Uterus (tissue), 4 donors: Measurements from ENCODE around the gene IFIH1. TPM values are rescaled to one million over a fixed set of nuclear protein-coding genes. Genes with fewer than 3 reads are reported as not detected.

ENCODE experiments used
- DNase-seq, 2 donors: peaks; one replicate each; pipeline ENCODE4 v3.0.0-alpha.2; 2019 to 2020
- H3K27ac ChIP-seq, 2 donors: fragments of 200-600 bp; sonication (generic); 1 replicate in 1 of 2; 2 replicates in 1 of 2; pipeline ENCODE4 v1.5.1; 2016 to 2018
- H3K27me3 ChIP-seq, 2 donors: fragments of 200-600 bp; sonication (generic); one replicate each; pipeline ENCODE4 v1.5.1; 2018 to 2019; ENCODE audit warnings: control low read depth in 1 of 2
- H3K36me3 ChIP-seq, 2 donors: fragments of 200-600 bp; sonication (generic); one replicate each; pipeline ENCODE4 v1.5.1; 2019; ENCODE audit warnings: control low read depth in 1 of 2
- H3K4me1 ChIP-seq, 2 donors: fragments of 200-600 bp; sonication (generic); one replicate each; pipeline ENCODE4 v1.5.1; 2018 to 2019; ENCODE audit warnings: control low read depth in 1 of 2
- H3K4me3 ChIP-seq, 2 donors: fragments of 200-600 bp; sonication (generic); 1 replicate in 1 of 2; 2 replicates in 1 of 2; pipeline ENCODE4 v1.5.1; 2018 to 2019; ENCODE audit warnings: mild to moderate bottlenecking in 1 of 2
- H3K9me3 ChIP-seq, 2 donors: fragments of 200-600 bp; sonication (generic); one replicate each; pipeline ENCODE4 v1.5.1; 2019; ENCODE audit warnings: control low read depth in 1 of 2
- POLR2A ChIP-seq, 2 donors: fragments of 450-650 bp; IDR thresholded peaks; one replicate each; pipeline ENCODE4 v1.6.1; 2016; ENCODE audit warnings: antibody characterized with exemption in 2 of 2, mild to moderate bottlenecking in 1 of 2, moderate library complexity in 1 of 2
- intact Hi-C: fragments of 100-400 bp; cut with DNase I; formaldehyde crosslinking; loops from one replicate; pipeline ENCODE4 v1.15.1; 2023; ENCODE audit warnings: low total_unique reads
- total RNA-seq, 4 donors: library from RNA; depleted of rRNA in 3 of 4; stranded (reverse); fragments of >200 nt in 3 of 4; gene quantifications; one replicate each; pipeline versions ENCODE4 v1.1.0 to v1.2.4, GENCODE V29; 2014 to 2023
- TF ChIP-seq, protein P1 (sequence below), 4 experiments: fragments of 200-600 bp in 2 of 4; fragments of 450-650 bp in 2 of 4; sonication (generic) in 2 of 4; IDR thresholded peaks; one replicate each; pipeline ENCODE4 v1.5.1; 2016 to 2019; ENCODE audit warnings: antibody characterized with exemption in 4 of 4, mild to moderate bottlenecking in 2 of 4, moderate library complexity in 1 of 4
- donor health status: DM: yes; HTN: yes; CAD: no.

Gene IFIH1
- total RNA-seq, 4 donors from 2014 or later: 5.6 to 31.4 (median 10.4) TPM

- TF ChIP-seq POLR2A (IDR thresholded peaks at IDR 0.05): no peak
- TF ChIP-seq, protein P1, sequence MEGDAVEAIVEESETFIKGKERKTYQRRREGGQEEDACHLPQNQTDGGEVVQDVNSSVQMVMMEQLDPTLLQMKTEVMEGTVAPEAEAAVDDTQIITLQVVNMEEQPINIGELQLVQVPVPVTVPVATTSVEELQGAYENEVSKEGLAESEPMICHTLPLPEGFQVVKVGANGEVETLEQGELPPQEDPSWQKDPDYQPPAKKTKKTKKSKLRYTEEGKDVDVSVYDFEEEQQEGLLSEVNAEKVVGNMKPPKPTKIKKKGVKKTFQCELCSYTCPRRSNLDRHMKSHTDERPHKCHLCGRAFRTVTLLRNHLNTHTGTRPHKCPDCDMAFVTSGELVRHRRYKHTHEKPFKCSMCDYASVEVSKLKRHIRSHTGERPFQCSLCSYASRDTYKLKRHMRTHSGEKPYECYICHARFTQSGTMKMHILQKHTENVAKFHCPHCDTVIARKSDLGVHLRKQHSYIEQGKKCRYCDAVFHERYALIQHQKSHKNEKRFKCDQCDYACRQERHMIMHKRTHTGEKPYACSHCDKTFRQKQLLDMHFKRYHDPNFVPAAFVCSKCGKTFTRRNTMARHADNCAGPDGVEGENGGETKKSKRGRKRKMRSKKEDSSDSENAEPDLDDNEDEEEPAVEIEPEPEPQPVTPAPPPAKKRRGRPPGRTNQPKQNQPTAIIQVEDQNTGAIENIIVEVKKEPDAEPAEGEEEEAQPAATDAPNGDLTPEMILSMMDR (IDR thresholded peaks at IDR 0.05): no peak
- intact Hi-C loops: no loop called here
- Histone ChIP-seq H3K4me1 (peaks cover 0 to 5% of the 10 kb centered on the region in 2 donors), H3K4me3 (no peak overlapping the region), H3K9me3 (no peaks in the 10 kb centered on the region), H3K27ac (peak overlapping the region; percentile 5 to 22), H3K36me3 (no peaks in the 10 kb centered on the region), H3K27me3 (no peaks in the 10 kb centered on the region)
- DNase-seq: no peak
Observed at GRCh38 chr2:162232671-162233070, 85.8 kb downstream of the IFIH1 start.

DNA sequence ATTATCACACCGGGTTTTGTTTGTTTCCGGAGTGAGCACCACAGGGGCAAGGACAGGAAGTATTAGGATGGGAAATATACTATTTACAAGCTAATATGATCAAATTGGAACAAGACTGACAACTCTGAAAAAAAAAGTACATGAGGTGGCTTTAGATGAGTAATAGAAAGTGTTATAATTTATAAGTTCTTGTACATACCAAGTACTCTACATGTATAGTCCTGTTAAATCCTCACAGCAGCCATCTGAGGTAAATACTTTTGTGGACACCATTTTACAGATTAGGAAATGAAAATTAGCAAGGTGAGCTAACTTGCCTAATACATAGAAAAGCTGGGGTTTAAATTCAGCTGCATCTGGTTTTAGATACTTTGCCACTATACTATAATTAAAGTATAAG, 86.5 kb downstream of the IFIH1 start:
- Histone ChIP-seq H3K4me3 (no peak overlapping the region), H3K36me3 (no peaks in the 10 kb centered on the region), H3K4me1 (peaks cover 0 to 5% of the 10 kb centered on the region in 2 donors), H3K27ac (peak overlapping the region in 1 of 2 donors; percentile 22), H3K27me3 (no peaks in the 10 kb centered on the region), H3K9me3 (no peaks in the 10 kb centered on the region)
- DNase-seq: no peak
- intact Hi-C loops: no loop called here
- TF ChIP-seq, protein P1 (IDR thresholded peaks at IDR 0.05): no peak
- no peak for TF ChIP-seq POLR2A (IDR thresholded peaks at IDR 0.05)

GRCh38 chr2:162230761-162231160, 87.7 kb downstream of the IFIH1 start:
- Histone ChIP-seq H3K36me3 (no peaks in the 10 kb centered on the region), H3K4me1 (peaks cover 0 to 5% of the 10 kb centered on the region in 2 donors), H3K4me3 (no peak overlapping the region), H3K27me3 (no peaks in the 10 kb centered on the region), H3K9me3 (no peaks in the 10 kb centered on the region), H3K27ac (no peak overlapping the region)
- intact Hi-C loops: no loop called here
- no peak for TF ChIP-seq POLR2A (IDR thresholded peaks at IDR 0.05)
- TF ChIP-seq, protein P1 (IDR thresholded peaks at IDR 0.05): no peak
- no peak for DNase-seq

DNA sequence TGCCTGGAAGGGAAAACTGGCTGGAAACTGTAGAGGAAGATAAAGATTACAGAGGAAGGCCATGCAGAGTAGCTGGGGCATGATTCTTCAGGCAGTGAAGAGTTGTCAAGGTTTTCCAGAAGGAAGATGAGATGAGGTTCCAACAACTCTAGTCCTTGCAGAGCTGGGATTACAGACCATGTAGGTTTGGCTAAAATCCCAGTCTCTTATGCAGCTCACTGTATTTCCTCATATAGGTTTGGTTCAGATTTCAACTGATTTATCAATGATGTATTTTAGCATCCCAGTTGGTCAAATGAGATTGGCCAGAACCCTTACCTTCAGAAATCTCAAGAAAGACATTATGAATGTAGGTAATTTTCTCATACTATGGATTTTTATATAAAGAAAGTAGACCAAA, 91.6 kb downstream of the IFIH1 start:
- Histone ChIP-seq H3K36me3 (no peaks in the 10 kb centered on the region), H3K4me1 (no peaks in the 10 kb centered on the region), H3K27me3 (no peaks in the 10 kb centered on the region), H3K9me3 (no peaks in the 10 kb centered on the region), H3K27ac (no peak overlapping the region), H3K4me3 (no peak overlapping the region)
- DNase-seq: no peak
- no peak for TF ChIP-seq POLR2A (IDR thresholded peaks at IDR 0.05)
- TF ChIP-seq, protein P1 (IDR thresholded peaks at IDR 0.05): no peak
- intact Hi-C loops: no loop called here

DNA sequence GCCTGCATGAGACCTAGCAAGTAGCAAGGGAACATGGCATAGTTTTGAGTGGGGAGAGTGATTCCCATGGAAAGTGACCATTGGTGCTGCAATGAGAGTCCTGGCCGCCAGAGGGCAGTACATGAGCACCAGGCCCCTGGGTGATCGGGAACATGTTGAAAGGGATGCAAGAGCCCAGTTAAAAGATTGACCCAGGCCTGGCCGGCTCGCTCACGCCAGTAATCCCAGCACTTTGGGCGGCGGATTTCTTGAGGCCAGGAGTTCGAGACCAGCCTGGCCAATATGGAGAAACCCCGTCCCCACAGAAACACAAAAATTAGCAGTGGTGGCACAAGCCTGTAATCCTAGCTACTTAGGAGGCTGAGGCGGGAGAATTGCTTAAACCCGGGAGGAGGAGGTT, 97.4 kb downstream of the IFIH1 start:
- Histone ChIP-seq H3K9me3 (no peaks in the 10 kb centered on the region), H3K4me1 (no peaks in the 10 kb centered on the region), H3K27me3 (no peaks in the 10 kb centered on the region), H3K36me3 (no peaks in the 10 kb centered on the region), H3K27ac (peak overlapping the region; percentile 12 to 16), H3K4me3 (no peak overlapping the region)
- TF ChIP-seq POLR2A (IDR thresholded peaks at IDR 0.05): no peak
- TF ChIP-seq, protein P1 (IDR thresholded peaks at IDR 0.05): peak; percentile 70 to 85 (median 82)
- DNase-seq: peak; percentile 65 to 70
- intact Hi-C loops: no loop called here
